Ishikawa (cell line): ENCODE data around the gene BEND3.

ENCODE experiments used
- CEBPB ChIP-seq: IDR thresholded peaks from 2 replicates; pipeline ENCODE4 v1.6.1; 2012
- CREB1 ChIP-seq: IDR thresholded peaks from 2 replicates; pipeline ENCODE4 v1.6.1; 2012; ENCODE audit warnings: low read depth
- EGR1 ChIP-seq: IDR thresholded peaks from 2 replicates; pipeline ENCODE4 v1.6.1; 2012
- EP300 ChIP-seq: IDR thresholded peaks from 2 replicates; pipeline ENCODE4 v1.6.1; 2012; ENCODE audit warnings: borderline replicate concordance
- FOXM1 ChIP-seq: IDR thresholded peaks from 2 replicates; pipeline ENCODE4 v1.6.1; 2012; ENCODE audit warnings: low read depth, borderline replicate concordance
- MAX ChIP-seq: IDR thresholded peaks from 2 replicates; pipeline ENCODE4 v1.6.1; 2012
- NFIC ChIP-seq: IDR thresholded peaks from 2 replicates; pipeline ENCODE4 v1.6.1; 2012
- RAD21 ChIP-seq: IDR thresholded peaks from 2 replicates; pipeline ENCODE4 v1.6.1; 2012; ENCODE audit warnings: low read depth
- REST ChIP-seq: IDR thresholded peaks from 2 replicates; pipeline ENCODE4 v1.6.1; 2012; ENCODE audit warnings: low read depth, mild to moderate bottlenecking
- TAF1 ChIP-seq: IDR thresholded peaks from 2 replicates; pipeline ENCODE4 v1.6.1; 2012; ENCODE audit warnings: low read depth, mild to moderate bottlenecking
- TCF12 ChIP-seq: IDR thresholded peaks from 2 replicates; pipeline ENCODE4 v1.6.1; 2012; ENCODE audit warnings: low read depth
- TEAD4 ChIP-seq: IDR thresholded peaks from 2 replicates; pipeline ENCODE4 v1.6.1; 2012
- USF1 ChIP-seq: IDR thresholded peaks from 2 replicates; pipeline ENCODE4 v1.6.1; 2012
- YY1 ChIP-seq: IDR thresholded peaks from 2 replicates; pipeline ENCODE4 v1.6.1; 2012; ENCODE audit warnings: low read depth
- ZBTB7A ChIP-seq: IDR thresholded peaks from 2 replicates; pipeline ENCODE4 v1.6.1; 2012; ENCODE audit warnings: low read depth

BEND3 gene

GRCh38 chr6:107059606-107060005 is 55.7 kb downstream of the BEND3 start:
- TF ChIP-seq MAX (no peak), USF1 (no peak), RAD21 (no peak), CEBPB (no peak), TEAD4 (no peak), NFIC (no peak), CREB1 (no peak), YY1 (no peak), REST (no peak), ZBTB7A (no peak), TCF12 (no peak), TAF1 (no peak), FOXM1 (no peak), EGR1 (no peak), EP300 (no peak)

GRCh38 chr6:107057679-107058078 is 57.6 kb downstream of the BEND3 start:
- TF ChIP-seq MAX (no peak), CEBPB (no peak), REST (no peak), USF1 (no peak), TEAD4 (no peak)

- no peak for TF ChIP-seq YY1
- no peak for TF ChIP-seq TCF12
- no peak for TF ChIP-seq REST
- no peak for TF ChIP-seq ZBTB7A
- no peak for TF ChIP-seq NFIC
- TF ChIP-seq USF1 = no peak
- TF ChIP-seq FOXM1 = no peak
- no peak for TF ChIP-seq TEAD4
- no peak for TF ChIP-seq RAD21
- no peak for TF ChIP-seq CEBPB
- no peak for TF ChIP-seq EGR1
- TF ChIP-seq MAX = no peak
Measured at GRCh38 chr6:107056796-107057195, 58.5 kb downstream of the BEND3 start.

- no peak for TF ChIP-seq CREB1
- TF ChIP-seq CEBPB = no peak
- TF ChIP-seq ZBTB7A = no peak
- TF ChIP-seq TCF12 = no peak
- no peak for TF ChIP-seq NFIC
- no peak for TF ChIP-seq MAX
- TF ChIP-seq EGR1 = no peak
- TF ChIP-seq FOXM1 = no peak
Measured at GRCh38 chr6:107047807-107048206, 67.5 kb downstream of the BEND3 start.
